Activated naive CD4-positive, alpha-beta T cell treated with anti-CD3 and anti-CD28 coated beads, Interleukin-2, amount 50 U/mL, for 72 hours (primary cell): Measurements from ENCODE around the gene IGSF9. TPM values are rescaled to one million over a fixed set of nuclear protein-coding genes. Genes with fewer than 3 reads are reported as not detected.
A peak's percentile ranks its signal among the peaks of the same experiment; 100 is the strongest.

Experiments used
- ATAC-seq, 2 donors: fragments of 150-1000 bp; cut with Tn5 transposase; 2 replicates each; pipeline ENCODE4 v1.10.0; 2021; ENCODE audit warnings: mild to moderate bottlenecking in 2 of 2, moderate library complexity in 2 of 2
- DNase-seq, 2 donors: peaks; one replicate each; pipeline ENCODE4 v3.0.0; 2021 to 2022; ENCODE audit warnings: low spot score in 2 of 2
- H3K27ac Mint-ChIP-seq, 2 donors: one replicate each; pipeline ENCODE4 v1.8.0; 2022; ENCODE audit warnings: mild to moderate bottlenecking in 2 of 2, mixed read lengths in 2 of 2
- H3K36me3 Mint-ChIP-seq, 2 donors: one replicate each; pipeline ENCODE4 v1.8.0; 2022; ENCODE audit warnings: mixed read lengths in 2 of 2
- H3K9me3 Mint-ChIP-seq, 2 donors: one replicate each; pipeline ENCODE4 v1.8.0; 2022; ENCODE audit warnings: mixed read lengths in 2 of 2
- total RNA-seq, 2 donors: library from RNA; stranded (reverse); gene quantifications; one replicate each; pipeline ENCODE4 v1.2.3, GENCODE V29; 2022

The IGSF9 gene
- total RNA-seq, 2 donors from 2014 or later, result not detected

DNA sequence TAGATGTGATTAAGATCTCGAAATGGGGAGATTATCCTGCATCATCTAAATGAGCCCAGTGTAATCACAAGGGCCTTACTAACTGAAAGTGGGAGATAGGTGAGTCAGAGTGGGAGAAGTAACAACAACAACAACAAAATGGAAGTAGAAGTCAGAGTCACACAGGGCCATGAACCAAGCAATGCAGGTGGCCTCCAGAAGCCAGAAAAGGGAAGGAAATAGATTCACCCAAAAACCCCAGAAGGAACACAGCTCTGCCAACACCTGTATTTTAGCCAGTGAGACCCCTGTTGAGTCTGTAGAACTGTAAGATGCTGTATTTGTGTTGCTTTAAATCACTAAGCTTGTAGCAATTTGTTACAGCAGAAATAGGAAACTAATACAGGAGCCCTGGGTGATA lies 24.2 kb downstream of the IGSF9 start:
- Mint-ChIP-seq H3K9me3 (no peaks in the 10 kb centered on the region), H3K36me3 (peaks cover 33 to 65% of the 10 kb centered on the region in 2 donors), H3K27ac (peak overlapping the region; percentile 98 to 100)
- no peak for DNase-seq
- peak in 1 of 2 donors; percentile 36 for ATAC-seq

DNA sequence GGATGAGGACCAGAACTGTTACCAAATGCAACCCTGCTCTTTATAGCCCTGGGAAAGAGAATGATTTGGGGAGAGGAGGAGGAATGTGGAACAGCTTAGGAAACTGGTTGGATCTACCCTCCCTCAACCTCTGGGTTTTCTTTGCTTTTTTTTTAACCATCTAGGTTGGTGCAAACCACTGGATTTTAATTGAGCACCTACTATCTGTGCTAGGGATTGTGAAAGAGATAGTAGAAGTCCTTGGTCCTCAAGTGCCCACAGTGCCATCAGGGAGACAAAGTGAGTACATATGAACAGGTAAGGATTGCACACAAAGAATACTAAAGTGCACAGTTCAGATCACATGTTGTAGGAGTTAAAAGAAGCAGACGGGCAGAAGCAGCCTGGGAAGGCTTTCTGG lies 24.8 kb downstream of the IGSF9 start:
- no peak for ATAC-seq
- H3K27ac Mint-ChIP-seq, result peak overlapping the region; percentile 98 to 100
- DNase-seq, result no peak
- no peaks in the 10 kb centered on the region for H3K9me3 Mint-ChIP-seq
- H3K36me3 Mint-ChIP-seq, result peaks cover 33 to 65% of the 10 kb centered on the region in 2 donors

DNA sequence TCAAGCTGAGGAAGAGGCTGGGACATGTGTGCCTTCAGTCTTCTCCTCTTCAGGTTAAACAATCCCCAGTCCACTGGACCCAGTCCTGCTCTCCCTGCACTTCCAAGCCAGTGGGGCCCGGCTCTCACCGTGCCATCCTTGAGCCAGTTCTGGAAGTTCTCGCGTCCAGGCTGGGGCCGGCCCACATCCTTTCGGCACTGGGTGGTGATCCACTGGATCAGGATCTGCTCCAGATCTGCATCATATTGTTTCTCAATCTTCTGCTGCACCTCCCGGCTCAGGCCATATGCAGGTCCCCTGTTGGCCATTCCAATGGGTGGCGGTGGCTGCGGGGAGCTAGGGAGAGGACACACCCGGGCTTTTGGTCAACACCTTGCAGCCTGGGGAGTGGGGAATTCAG lies 25.2 kb downstream of the IGSF9 start:
- Mint-ChIP-seq H3K9me3 (no peaks in the 10 kb centered on the region), H3K36me3 (peaks cover 31 to 61% of the 10 kb centered on the region in 2 donors), H3K27ac (peak overlapping the region; percentile 98 to 100)
- DNase-seq (no peak), ATAC-seq (no peak)

DNA sequence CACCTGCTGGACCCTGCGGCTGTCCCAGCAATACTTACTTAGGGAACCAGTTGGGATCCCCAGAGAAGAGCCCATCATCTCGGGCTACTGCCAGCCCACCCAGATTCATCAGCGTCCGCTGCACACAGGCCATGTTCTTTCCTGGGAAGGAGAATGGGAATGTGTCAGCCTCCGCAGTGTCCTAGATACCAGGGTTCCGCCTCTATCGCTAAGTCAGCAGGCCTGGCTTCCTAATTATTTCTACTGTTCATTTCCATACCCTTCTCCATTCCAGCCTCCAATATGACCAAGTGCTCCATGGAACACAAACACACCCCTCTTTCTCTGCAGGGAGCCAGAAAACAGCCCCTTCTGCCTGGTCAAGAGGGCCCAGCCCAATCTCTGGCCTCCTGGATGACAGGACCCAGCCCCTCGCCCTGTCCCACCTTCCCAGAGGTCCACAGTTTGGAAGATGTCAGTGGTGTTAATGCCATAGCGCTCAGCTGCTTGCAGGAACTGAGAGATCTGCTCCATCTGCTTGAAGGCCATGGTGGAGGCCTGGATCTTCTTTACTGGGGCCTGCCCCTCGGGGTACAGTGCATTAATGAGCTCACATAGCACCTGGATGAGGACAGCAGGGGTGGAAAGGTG lies 26.1 kb downstream of the IGSF9 start:
- Mint-ChIP-seq H3K27ac (peak overlapping the region in 1 of 2 donors; percentile 75), H3K9me3 (no peaks in the 10 kb centered on the region), H3K36me3 (peaks cover 29 to 57% of the 10 kb centered on the region in 2 donors)
- DNase-seq, result no peak
- no peak for ATAC-seq

DNA sequence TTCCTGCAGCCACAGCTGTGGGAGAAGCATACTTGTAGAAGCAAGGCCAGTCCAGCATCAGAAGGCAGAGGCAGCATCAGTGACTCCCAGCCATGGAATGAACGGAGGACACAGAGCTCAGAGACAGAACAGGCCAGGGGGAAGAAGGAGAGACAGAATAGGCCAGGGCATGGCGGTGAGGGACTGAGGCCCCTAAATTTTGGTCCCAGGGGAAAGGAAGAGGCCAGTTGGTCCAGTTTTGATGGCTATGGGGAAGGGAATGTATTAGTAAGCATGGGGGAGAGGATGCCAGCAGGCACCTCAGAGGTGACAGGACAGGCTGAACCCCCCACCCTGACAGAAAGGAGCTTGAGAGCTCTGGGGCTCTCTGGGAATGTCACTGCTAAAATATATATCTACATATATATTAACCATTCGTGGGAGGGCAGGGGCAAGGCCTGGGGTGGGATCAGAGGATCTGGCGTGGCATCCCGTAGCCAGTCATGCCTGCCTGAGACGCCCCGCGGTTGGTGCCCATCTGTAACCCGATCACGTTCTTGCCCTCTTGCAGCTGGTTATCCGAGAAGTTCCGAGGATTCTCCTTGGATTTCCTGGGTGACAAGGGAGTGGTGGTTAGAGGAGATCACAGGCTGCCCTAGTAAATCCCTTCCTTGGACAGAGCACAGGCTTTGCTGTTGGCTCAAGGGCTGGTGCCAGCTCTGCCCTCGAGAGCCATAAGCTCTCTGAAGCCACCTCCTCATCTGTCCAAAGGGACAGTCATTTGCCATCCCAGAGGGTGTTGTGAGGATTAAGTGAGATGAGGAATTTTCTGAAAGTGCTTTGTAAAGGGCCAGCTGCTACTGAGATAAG lies 26.8 kb downstream of the IGSF9 start:
- DNase-seq (no peak), ATAC-seq (no peak)
- Mint-ChIP-seq H3K36me3 (peaks cover 24 to 49% of the 10 kb centered on the region in 2 donors), H3K27ac (peak overlapping the region; percentile 77 to 87), H3K9me3 (no peaks in the 10 kb centered on the region)

DNA sequence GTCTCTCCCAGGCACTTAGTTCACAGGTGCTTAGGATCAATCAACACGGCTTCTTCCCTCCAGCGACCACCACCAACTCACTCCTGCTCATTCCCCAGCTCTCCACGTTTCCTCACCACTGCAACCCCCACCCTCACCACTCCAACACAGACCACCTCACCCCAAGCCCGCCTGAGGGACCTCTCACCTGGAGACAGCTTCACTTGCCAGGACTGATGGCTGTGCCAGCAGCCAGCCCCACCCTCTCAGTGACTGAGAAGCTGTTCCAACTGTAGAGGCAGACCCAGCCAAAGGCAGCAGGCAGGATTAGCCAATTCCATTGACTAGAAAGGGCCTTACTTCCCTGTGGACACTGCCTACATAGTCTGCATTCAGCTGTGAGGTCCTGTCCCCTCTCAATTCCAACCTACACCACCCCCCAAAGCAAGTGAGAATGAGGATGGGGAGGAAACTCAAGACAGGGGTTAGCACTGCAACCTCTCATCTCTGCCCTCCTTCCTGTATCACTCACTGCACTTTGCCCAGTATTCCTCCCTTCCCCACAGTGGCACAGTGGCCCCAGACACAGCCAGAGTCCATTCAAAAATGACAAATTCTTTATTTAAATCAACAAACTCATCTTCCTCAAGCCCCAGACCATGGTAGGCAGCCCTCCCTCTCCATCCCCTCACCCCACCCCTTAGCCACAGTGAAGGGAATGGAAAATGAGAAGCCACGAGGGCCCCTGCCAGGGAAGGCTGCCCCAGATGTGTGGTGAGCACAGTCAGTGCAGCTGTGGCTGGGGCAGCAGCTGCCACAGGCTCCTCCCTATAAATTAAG lies 27.7 kb downstream of the IGSF9 start:
- H3K27ac Mint-ChIP-seq, result peak overlapping the region; percentile 77 to 87
- no peak for ATAC-seq
- H3K9me3 Mint-ChIP-seq, result no peaks in the 10 kb centered on the region
- peaks cover 16 to 46% of the 10 kb centered on the region in 2 donors for H3K36me3 Mint-ChIP-seq
- no peak for DNase-seq

DNA sequence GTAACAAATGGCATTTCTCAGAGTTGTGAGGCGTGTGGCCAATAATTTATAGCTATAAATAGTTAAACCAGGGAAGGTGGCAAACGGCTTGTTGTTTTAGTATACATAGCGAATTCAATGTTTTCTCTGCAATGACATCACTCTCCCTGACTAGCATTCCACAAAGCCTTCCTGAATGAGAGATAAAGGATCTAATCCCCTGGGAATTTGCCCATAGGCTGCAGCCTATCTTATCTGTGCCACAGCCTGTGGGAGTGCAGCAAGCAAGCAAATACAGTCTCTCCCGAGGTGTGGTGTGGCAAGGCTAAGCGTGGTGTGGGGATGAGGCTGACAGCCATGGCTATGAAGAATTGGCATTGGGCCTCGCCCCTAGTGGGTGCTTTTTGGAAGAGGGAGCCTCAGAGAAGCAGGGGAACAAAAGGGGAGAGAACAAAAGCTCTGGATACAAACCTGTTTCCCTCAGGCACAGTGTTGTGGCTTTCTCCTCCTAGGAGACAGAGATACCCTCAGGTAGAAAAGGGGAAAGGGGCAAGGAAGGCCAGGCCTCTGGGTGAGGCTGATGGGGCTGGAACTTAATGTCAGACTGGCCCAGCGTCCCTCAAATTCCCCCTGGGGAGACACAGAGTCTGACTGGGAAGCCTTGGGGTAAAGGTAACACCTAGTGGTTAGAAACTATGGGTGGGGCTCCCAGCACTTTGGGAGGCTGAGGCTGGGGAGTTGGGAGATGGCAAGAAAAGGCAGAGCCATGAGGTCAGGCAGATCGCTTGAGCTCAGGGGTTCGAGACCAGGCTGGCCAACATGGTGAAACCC lies 29.0 kb downstream of the IGSF9 start:
- no peaks in the 10 kb centered on the region for H3K9me3 Mint-ChIP-seq
- DNase-seq, result no peak
- peak overlapping the region; percentile 61 to 77 for H3K27ac Mint-ChIP-seq
- H3K36me3 Mint-ChIP-seq, result peaks cover 15 to 41% of the 10 kb centered on the region in 2 donors
- no peak for ATAC-seq

DNA sequence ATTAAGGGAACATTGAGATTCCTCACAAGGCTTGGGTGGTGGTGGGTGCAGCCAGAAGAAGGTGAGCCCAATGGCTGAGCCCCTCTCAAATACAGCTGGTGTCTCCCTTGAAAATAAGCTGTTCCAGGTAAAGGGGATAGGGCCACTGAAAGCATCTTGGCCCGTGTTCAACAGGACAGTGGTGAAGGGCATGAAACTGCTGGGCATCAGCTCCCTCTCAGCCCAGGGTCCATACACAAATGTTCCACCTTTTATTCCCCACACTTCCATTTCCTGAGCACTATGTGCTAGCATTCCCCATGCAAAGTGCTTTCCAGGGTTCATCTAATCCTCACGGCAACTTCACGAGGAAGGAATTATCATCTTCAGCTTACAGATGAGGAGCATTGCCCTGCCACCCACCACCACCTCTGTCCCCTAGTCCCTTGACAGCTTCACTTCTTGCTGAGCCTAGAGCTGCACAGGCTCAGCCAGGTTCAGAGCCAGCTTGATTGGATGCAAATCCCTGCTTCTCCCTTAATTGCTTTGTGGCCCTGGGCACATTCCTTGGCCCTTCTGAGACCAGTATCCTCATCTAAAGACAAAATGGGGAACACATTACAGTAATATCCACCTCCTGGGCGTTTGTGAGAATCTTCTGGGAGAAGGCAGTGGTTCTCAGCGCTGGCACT lies 29.7 kb downstream of the IGSF9 start:
- Mint-ChIP-seq H3K36me3 (peaks cover 11 to 33% of the 10 kb centered on the region in 2 donors), H3K9me3 (no peaks in the 10 kb centered on the region), H3K27ac (peak overlapping the region; percentile 61 to 77)
- no peak for DNase-seq
- ATAC-seq, result no peak

DNA sequence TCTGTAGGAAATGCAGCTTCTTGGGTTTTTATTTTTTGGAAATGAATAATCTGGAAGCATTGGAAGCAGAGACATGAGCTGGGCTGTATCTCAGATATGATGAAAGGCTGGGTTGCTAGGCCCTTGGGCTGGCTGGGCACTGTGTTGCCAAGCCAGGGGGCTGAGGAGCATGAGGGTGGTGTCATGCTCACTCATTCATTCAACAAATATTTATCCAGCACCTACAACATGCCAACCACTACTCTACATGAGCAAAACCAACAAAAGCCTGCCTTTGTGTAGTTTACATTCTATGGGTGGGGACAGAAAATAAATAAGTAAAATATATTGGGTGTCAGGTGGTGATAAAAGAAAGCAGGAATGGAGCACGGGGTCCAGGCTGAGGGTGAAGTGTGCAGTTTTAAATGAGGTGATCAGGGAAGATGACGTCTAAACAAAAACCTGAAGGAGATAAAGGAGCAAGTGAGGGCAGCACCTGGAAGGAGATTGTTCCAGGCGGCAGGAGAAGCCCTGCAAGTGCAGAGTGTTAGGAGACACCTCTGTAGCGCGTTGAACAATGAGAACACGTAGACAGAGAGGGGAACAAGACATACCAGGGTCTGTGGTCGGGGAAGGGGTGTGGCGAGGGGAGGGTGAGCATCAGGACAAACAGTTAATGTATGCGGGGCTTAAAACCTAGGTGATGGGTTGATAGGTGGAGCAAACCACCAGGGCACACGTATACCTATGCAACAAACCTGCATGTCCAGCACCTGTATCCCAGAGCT lies 31.0 kb downstream of the IGSF9 start:
- DNase-seq, result no peak
- ATAC-seq, result no peak
- Mint-ChIP-seq H3K9me3 (no peaks in the 10 kb centered on the region), H3K36me3 (peaks cover 6 to 24% of the 10 kb centered on the region in 2 donors), H3K27ac (peak overlapping the region in 1 of 2 donors; percentile 88)

DNA sequence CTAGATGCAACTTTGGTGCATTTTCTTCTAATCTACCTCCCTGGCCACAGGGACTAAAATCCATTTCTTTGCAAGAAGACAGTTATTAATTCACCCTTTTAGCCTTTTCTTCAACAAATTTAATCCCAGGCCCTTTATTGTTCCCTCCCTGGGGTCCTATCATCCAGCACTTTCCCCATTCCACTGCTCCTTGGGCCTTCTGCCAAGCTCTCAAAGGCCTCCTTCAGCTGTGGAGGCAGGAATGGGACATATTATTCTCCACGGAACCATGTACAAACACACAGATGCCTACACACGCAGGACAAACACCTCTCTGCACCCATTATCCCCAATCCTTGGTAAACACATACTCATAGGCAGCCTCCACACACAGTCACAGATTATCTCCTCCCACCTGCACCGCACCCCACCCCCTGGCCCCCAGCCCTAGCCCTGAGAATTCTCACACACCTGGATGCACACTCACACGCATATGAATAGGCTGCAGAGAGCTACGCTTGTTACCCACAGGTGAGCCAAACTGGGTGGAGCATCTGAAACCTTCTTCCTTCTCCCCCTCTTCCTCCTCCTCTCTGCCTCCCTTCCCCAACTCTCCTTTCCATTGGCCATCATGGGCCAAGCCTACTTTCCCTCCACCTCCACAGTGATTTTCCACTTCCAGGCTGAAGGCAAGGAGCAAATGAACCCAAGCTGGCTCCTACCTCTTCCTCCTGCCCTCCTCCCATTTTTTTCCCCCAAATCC lies 31.8 kb downstream of the IGSF9 start:
- ATAC-seq, result no peak
- no peak for DNase-seq
- Mint-ChIP-seq H3K36me3 (peaks cover 6 to 22% of the 10 kb centered on the region in 2 donors), H3K27ac (peak overlapping the region; percentile 84 to 88), H3K9me3 (no peaks in the 10 kb centered on the region)

DNA sequence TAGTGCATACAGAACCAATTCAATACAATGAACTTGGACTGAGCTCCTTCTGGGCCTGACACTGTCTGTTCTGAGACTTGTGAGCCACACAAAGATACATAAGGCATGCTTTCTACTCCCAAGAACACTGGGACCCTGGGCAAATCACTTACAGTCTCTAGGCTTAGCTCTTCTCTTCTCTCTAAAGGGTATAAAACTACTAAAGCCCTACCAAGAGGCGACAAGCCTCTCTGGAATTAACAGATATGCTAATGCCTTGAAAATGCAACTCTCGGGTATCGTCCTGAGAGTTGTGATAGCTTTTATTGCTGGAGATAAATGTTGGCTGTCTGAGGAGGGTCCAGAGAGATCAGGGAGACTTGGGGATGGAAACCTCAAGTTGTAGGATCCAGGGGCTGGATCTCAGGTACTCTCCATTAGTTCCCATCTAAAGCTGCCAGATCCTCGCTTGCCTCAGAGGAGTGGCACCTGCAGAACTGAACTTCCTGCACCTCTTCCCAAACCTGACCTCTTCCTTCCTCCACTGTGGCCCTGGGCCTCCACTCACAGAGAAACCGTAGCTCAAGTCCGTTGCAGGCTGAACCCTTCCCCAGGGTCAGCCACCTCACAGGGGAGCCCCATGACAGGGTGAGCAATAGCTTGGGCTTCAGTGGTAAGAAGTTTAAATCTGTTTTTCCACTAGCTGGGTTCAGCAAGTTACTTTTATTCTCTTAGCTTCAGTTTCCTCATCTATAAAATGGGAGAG lies 33.9 kb downstream of the IGSF9 start:
- DNase-seq, result no peak
- Mint-ChIP-seq H3K27ac (peak overlapping the region; percentile 84 to 98), H3K9me3 (no peaks in the 10 kb centered on the region), H3K36me3 (peaks cover 0 to 10% of the 10 kb centered on the region in 2 donors)
- peak in 1 of 2 donors; percentile 43 for ATAC-seq

DNA sequence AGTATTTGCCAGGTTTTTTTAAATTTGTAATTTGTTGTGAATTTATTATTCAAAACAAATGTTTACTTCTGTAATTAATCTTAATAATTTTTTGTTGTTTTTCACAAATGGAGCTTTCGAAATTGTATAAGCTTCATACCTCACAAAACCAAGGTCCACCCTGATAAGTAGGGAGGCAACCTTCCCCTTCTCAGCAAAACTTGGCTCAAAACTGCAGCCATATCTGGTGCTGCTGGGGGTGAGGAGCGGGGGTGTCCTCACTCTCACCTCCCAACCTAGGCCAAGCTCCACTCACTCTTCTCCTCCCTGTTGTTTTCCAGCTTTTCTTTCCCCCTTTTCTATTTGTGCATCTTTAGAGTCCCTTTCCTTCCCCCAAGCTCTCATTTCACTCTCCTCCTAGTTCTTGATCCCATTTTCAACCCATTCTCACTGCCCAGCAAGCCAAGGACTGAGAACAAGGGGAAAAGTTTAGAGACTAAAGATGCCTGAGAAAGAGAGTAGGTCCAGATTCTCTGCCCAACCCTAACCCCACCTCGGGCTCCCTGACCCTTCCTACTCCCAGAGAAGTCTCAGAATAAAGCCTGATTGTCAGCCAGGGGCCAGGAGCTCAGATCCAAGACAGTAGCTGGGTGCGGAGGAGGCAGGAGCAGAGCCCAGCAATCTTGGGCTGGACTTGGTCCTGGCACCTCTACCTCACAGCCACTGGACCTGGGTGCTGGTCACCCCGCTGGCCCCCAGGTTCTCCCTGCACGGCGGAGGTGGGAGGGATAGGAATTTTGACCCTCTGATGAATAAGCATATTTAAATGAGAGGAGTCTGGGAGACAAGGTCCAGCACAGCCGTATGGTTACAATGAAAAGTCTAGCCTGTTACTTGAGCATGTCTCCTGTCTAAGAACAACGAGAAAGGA lies 37.1 kb downstream of the IGSF9 start:
- peak overlapping the region in 1 of 2 donors; percentile 9 for H3K27ac Mint-ChIP-seq
- ATAC-seq (no peak), DNase-seq (no peak)
- H3K36me3 Mint-ChIP-seq, result peaks cover 0 to 9% of the 10 kb centered on the region in 2 donors
- no peaks in the 10 kb centered on the region for H3K9me3 Mint-ChIP-seq

DNA sequence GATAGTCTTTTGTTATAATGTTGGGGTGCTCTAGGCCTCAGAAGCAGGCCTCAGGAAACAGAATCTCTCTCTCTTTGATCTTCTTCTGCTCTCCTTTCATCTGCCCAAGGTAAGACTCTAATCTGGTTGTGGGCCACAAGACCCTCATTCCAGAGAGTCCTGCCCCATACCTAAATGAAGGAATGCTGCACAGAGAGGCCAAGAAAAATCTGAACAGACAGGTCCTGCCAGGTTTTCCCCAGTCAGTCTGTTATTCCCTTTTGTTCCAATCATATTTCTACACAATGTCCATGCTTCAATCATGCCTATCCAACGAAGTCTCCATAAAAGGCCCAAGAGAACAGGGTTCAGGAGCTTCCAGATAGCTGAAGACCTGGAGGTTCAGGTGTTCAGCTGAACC lies 38.5 kb downstream of the IGSF9 start:
- H3K36me3 Mint-ChIP-seq, result no peaks in the 10 kb centered on the region
- ATAC-seq (no peak), DNase-seq (no peak)
- H3K9me3 Mint-ChIP-seq, result no peaks in the 10 kb centered on the region
- no peak overlapping the region for H3K27ac Mint-ChIP-seq
